H1 (cell line): Measurements from ENCODE around the gene PHACTR1. TPM values are rescaled to one million over a fixed set of nuclear protein-coding genes. Genes with fewer than 3 reads are reported as not detected.

Experiments
- CTCF ChIA-PET: fragments of 300-600 bp; sonication (Branson Sonifier 250); formaldehyde crosslinking; loops from one replicate; lab custom pipeline; 2021; ENCODE audit not compliant: partially characterized antibody; lab: Charles Lee
- POLR2A ChIA-PET: fragments of 300-600 bp; sonication (Branson Sonifier 250); formaldehyde crosslinking; loops from one replicate; lab custom pipeline; 2021; ENCODE audit warnings: inconsistent platforms; ENCODE audit not compliant: partially characterized antibody; lab: Charles Lee
- DNase-seq, 2 experiments: peaks; one replicate each; pipeline versions ENCODE4 v3.0.0 to v3.0.0-alpha.2; 2010 to 2022; ENCODE audit warnings: low spot score in 2 of 2, low read depth in 1 of 2, mixed read lengths in 1 of 2
- FAIRE-seq: peaks from 2 replicates; lab custom pipeline; 2011; peaks lifted over from hg19 to GRCh38; lab: Jason Lieb, UNC
- H2AFZ ChIP-seq: 2 replicates; pipeline ENCODE4 v1.8.1; 2012; ENCODE audit warnings: low read length, inconsistent platforms
- H2AK5ac ChIP-seq: 2 replicates; pipeline ENCODE4 v1.6.1; 2013; ENCODE audit warnings: low read depth, low read length
- H2BK120ac ChIP-seq: replicated peaks from 2 replicates; pipeline ENCODE3; 2013; ENCODE audit warnings: low read depth, low read length, inconsistent platforms
- H2BK12ac ChIP-seq: 2 replicates; pipeline ENCODE4 v1.6.1; 2013; ENCODE audit warnings: low read depth, low read length
- H2BK15ac ChIP-seq: 2 replicates; pipeline ENCODE4 v1.6.1; 2013; ENCODE audit warnings: low read length
- H2BK20ac ChIP-seq: 2 replicates; pipeline ENCODE4 v1.6.1; 2013; ENCODE audit warnings: low read length
- H2BK5ac ChIP-seq: 2 replicates; pipeline ENCODE4 v1.6.1; 2013; ENCODE audit warnings: low read depth, low read length
- H3K14ac ChIP-seq: 2 replicates; pipeline ENCODE4 v1.6.1; 2013; ENCODE audit warnings: inconsistent platforms; ENCODE audit not compliant: insufficient read length
- H3K18ac ChIP-seq: 2 replicates; pipeline ENCODE4 v1.6.1; 2013; ENCODE audit warnings: low read length; ENCODE audit errors: extremely low read depth
- H3K23ac ChIP-seq: 2 replicates; pipeline ENCODE4 v1.6.1; 2013; ENCODE audit warnings: inconsistent platforms; ENCODE audit not compliant: insufficient read length
- H3K23me2 ChIP-seq: 2 replicates; pipeline ENCODE4 v1.6.1; 2013; ENCODE audit warnings: low read depth, low read length
- H3K27ac ChIP-seq: 2 replicates; pipeline ENCODE4 v1.6.1; 2011; ENCODE audit warnings: low read depth, low read length, inconsistent platforms
- H3K27me3 ChIP-seq, 4 experiments: replicated peaks in 1 of 4; 1 replicate in 1 of 4; 2 replicates in 3 of 4; pipeline versions ENCODE4 v1.6.1 to v1.8.1; 2011 to 2013; ENCODE audit warnings: low read length in 3 of 4, mild to moderate bottlenecking in 3 of 4, inconsistent platforms in 2 of 4, mixed read lengths in 2 of 4, moderate library complexity in 1 of 4; ENCODE audit not compliant: control insufficient read depth in 3 of 4, insufficient read depth in 3 of 4; ENCODE audit errors: extremely low read depth in 1 of 4
- H3K36me3 ChIP-seq, 4 experiments: 2 replicates each; pipeline versions ENCODE4 v1.6.1 to v1.8.1; 2011 to 2013; ENCODE audit warnings: mild to moderate bottlenecking in 4 of 4, low read length in 3 of 4, moderate library complexity in 2 of 4, control low read depth in 1 of 4, inconsistent platforms in 1 of 4; ENCODE audit not compliant: insufficient read depth in 4 of 4, control insufficient read depth in 2 of 4
- H3K4ac ChIP-seq: replicated peaks from 2 replicates; pipeline ENCODE3; 2013; ENCODE audit warnings: low read length, low read depth, mixed read lengths, inconsistent platforms; ENCODE audit not compliant: insufficient read length
- H3K4me1 ChIP-seq, 4 experiments: replicated peaks in 1 of 4; 1 replicate in 1 of 4; 2 replicates in 3 of 4; pipeline versions ENCODE4 v1.6.1 to v1.8.1; 2011 to 2013; ENCODE audit warnings: low read length in 3 of 4, inconsistent platforms in 2 of 4, mixed read lengths in 1 of 4; ENCODE audit not compliant: insufficient read depth in 4 of 4, control insufficient read depth in 3 of 4
- H3K4me2 ChIP-seq, 2 experiments: 2 replicates each; pipeline versions ENCODE4 v1.6.1 to v1.8.1; 2011 to 2013; ENCODE audit warnings: low read depth in 2 of 2, low read length in 2 of 2, control low read depth in 1 of 2, inconsistent platforms in 1 of 2, mild to moderate bottlenecking in 1 of 2; ENCODE audit not compliant: insufficient read depth in 1 of 2
- H3K4me3 ChIP-seq, 4 experiments: fragments of 200-600, 300-600 bp in 1 of 4; sonication (generic), shearing (Covaris generic), sonication (Bioruptor Twin) in 1 of 4; 2 replicates each; pipeline versions ENCODE4 v1.5.1 to v1.8.1; 2011 to 2016; ENCODE audit warnings: low read length in 4 of 4, low read depth in 3 of 4, control low read depth in 2 of 4, inconsistent platforms in 2 of 4, mild to moderate bottlenecking in 2 of 4, mixed read lengths in 1 of 4, moderate library complexity in 1 of 4; ENCODE audit not compliant: insufficient read depth in 2 of 4; ENCODE audit errors: extremely low read depth in 1 of 4
- H3K56ac ChIP-seq: replicated peaks from 2 replicates; pipeline ENCODE3; 2013; ENCODE audit warnings: low read depth, mild to moderate bottlenecking, mixed read lengths, low read length, inconsistent platforms; ENCODE audit not compliant: insufficient read length
- H3K79me1 ChIP-seq: 2 replicates; pipeline ENCODE4 v1.6.1; 2013; ENCODE audit warnings: low read depth, low read length, control low read depth
- H3K79me2 ChIP-seq, 2 experiments: 2 replicates each; pipeline versions ENCODE4 v1.6.1 to v1.8.1; 2012 to 2013; ENCODE audit warnings: low read length in 2 of 2, mild to moderate bottlenecking in 2 of 2, inconsistent platforms in 1 of 2; ENCODE audit not compliant: insufficient read depth in 2 of 2, control insufficient read depth in 1 of 2
- H3K9ac ChIP-seq, 4 experiments: replicated peaks in 1 of 4; 1 replicate in 1 of 4; 2 replicates in 3 of 4; pipeline versions ENCODE4 v1.6.1 to v1.8.1; 2011 to 2013; ENCODE audit warnings: low read depth in 3 of 4, low read length in 3 of 4, control low read depth in 2 of 4, mild to moderate bottlenecking in 2 of 4, moderate library complexity in 2 of 4, inconsistent platforms in 1 of 4; ENCODE audit errors: extremely low read depth in 1 of 4
- H3K9me3 ChIP-seq, 2 experiments: 2 replicates each; pipeline versions ENCODE4 v1.6.1 to v1.8.1; 2012 to 2013; ENCODE audit warnings: mild to moderate bottlenecking in 2 of 2, moderate library complexity in 2 of 2, control low read depth in 1 of 2, inconsistent platforms in 1 of 2, low read depth in 1 of 2, low read length in 1 of 2, mixed read lengths in 1 of 2; ENCODE audit not compliant: insufficient read depth in 2 of 2
- H4K20me1 ChIP-seq, 2 experiments: replicated peaks in 1 of 2; 2 replicates each; pipeline versions ENCODE3 to v1.8.1; 2011 to 2013; ENCODE audit warnings: inconsistent platforms in 2 of 2, low read length in 2 of 2, mild to moderate bottlenecking in 1 of 2; ENCODE audit not compliant: insufficient read depth in 2 of 2, control insufficient read depth in 1 of 2
- H4K5ac ChIP-seq: 2 replicates; pipeline ENCODE4 v1.6.1; 2013; ENCODE audit warnings: low read length, low read depth, mixed read lengths, inconsistent platforms; ENCODE audit not compliant: insufficient read length
- H4K8ac ChIP-seq: 2 replicates; pipeline ENCODE4 v1.8.0; 2013; ENCODE audit warnings: mild to moderate bottlenecking, moderate library complexity, low read length, inconsistent platforms; ENCODE audit not compliant: insufficient read depth; ENCODE audit errors: extremely low read depth
- H4K91ac ChIP-seq: replicated peaks from 2 replicates; pipeline ENCODE3; 2013; ENCODE audit warnings: low read length, mixed read lengths, inconsistent platforms; ENCODE audit not compliant: insufficient read length
- ASH2L ChIP-seq: fragments of 200-600, 300-600 bp; sonication (generic); IDR thresholded peaks from one replicate; pipeline ENCODE4 v1.7.1; 2017; ENCODE audit warnings: low read length
- ATF3 ChIP-seq: IDR thresholded peaks from 2 replicates; pipeline ENCODE4 v1.6.1; 2011; ENCODE audit warnings: low read depth, mild to moderate bottlenecking, low read length; ENCODE audit not compliant: insufficient read depth
- CBX8 ChIP-seq: fragments of 300-800, 300-1000 bp; sonication (generic); IDR thresholded peaks from 2 replicates; pipeline ENCODE4 v1.7.1; 2016; ENCODE audit warnings: low read depth, low read length, borderline replicate concordance
- CEBPB ChIP-seq: IDR thresholded peaks from 2 replicates; pipeline ENCODE4 v1.6.1; 2012; ENCODE audit warnings: low read depth, low read length
- CHD1 ChIP-seq: IDR thresholded peaks from 2 replicates; pipeline ENCODE4 v1.6.1; 2012; ENCODE audit warnings: low read depth, low read length, improper control_type of control experiment
- EP300 ChIP-seq, 2 experiments: IDR thresholded peaks; 1 replicate in 1 of 2; 2 replicates in 1 of 2; pipeline ENCODE4 v1.6.1; 2011 to 2012; ENCODE audit warnings: low read depth in 2 of 2, low read length in 2 of 2, mild to moderate bottlenecking in 2 of 2, borderline replicate concordance in 1 of 2, inconsistent platforms in 1 of 2, moderate library complexity in 1 of 2
- EZH2 ChIP-seq: fragments of 200-600 bp; sonication (generic); IDR thresholded peaks from 2 replicates; pipeline ENCODE4 v1.7.1; 2012; ENCODE audit warnings: low read depth, mild to moderate bottlenecking, moderate library complexity, low read length, inconsistent platforms; ENCODE audit not compliant: severe bottlenecking
- FOSL1 ChIP-seq: IDR thresholded peaks from 2 replicates; pipeline ENCODE4 v1.6.1; 2011; ENCODE audit warnings: mild to moderate bottlenecking, low read depth, low read length, moderate library complexity; ENCODE audit not compliant: insufficient read depth
- HDAC6 ChIP-seq: IDR thresholded peaks from one replicate; pipeline ENCODE4 v1.7.1; 2012; ENCODE audit warnings: low read depth, mild to moderate bottlenecking, inconsistent platforms, low read length, moderate library complexity
- PHF8 ChIP-seq: fragments of 200-600 bp; sonication (generic); conservative IDR thresholded peaks from 2 replicates; pipeline ENCODE4 v1.7.1; 2012; ENCODE audit warnings: low read depth, mild to moderate bottlenecking, inconsistent platforms, low read length, moderate library complexity
- RBBP5 ChIP-seq: IDR thresholded peaks from 2 replicates; pipeline ENCODE4 v1.7.1; 2012; ENCODE audit warnings: low read depth, mild to moderate bottlenecking, inconsistent platforms, low read length, moderate library complexity, borderline replicate concordance
- SIX5 ChIP-seq: IDR thresholded peaks from 2 replicates; pipeline ENCODE4 v1.6.1; 2011; ENCODE audit warnings: mild to moderate bottlenecking, low read depth, low read length
- SP2 ChIP-seq: IDR thresholded peaks from 2 replicates; pipeline ENCODE4 v1.6.1; 2012; ENCODE audit warnings: mild to moderate bottlenecking, low read length, inconsistent platforms
- TEAD4 ChIP-seq: IDR thresholded peaks from 2 replicates; pipeline ENCODE4 v1.6.1; 2012; ENCODE audit warnings: low read depth, low read length, inconsistent platforms, mixed read lengths
- YY1 ChIP-seq: IDR thresholded peaks from 2 replicates; pipeline ENCODE4 v1.6.1; 2011; ENCODE audit warnings: low read depth, mild to moderate bottlenecking, low read length
- WGBS, 2 experiments: shearing (Covaris generic) in 1 of 2; methylation state at CpG; one replicate each; pipeline versions ENCODE4 v1.1.6 to v1.1.7; 2013 to 2015; ENCODE audit warnings: low lambda C conversion rate in 2 of 2, mixed read lengths in 2 of 2, inconsistent platforms in 1 of 2, low coverage in 1 of 2, missing lambda C conversion rate in 1 of 2; ENCODE audit not compliant: insufficient replicate concordance in 2 of 2, insufficient coverage in 1 of 2, insufficient read length in 1 of 2; ENCODE audit errors: extremely low coverage in 1 of 2, missing lambda C conversion rate in 1 of 2; 5-methylcytosine and 5-hydroxymethylcytosine counted together
- polyA plus RNA-seq, 7 experiments: library from polyadenylated mRNA; depleted of rRNA in 3 of 7; stranded (reverse) in 5 of 7; unstranded in 2 of 7; fragments of >200 nt in 5 of 7; fragments of 200-250 nt in 2 of 7; gene quantifications; 1 replicate in 5 of 7; 2 replicates in 1 of 7; 4 replicates in 1 of 7; pipeline versions ENCODE4 v1.2.1 to v1.2.3, GENCODE V29; 2011 to 2013; ENCODE audit warnings: missing spikeins in 2 of 7, mixed read lengths in 2 of 7
- total RNA-seq: library from RNA; stranded (reverse); fragmentation: NEBNext Ultra II Directional; extraction: Animal tissue kit (Norgen Biotek cat#: 25700); gene quantifications from 2 replicates; pipeline ENCODE4 v1.2.1, GENCODE V29; 2021

The PHACTR1 gene
- total and polyA plus RNA-seq, 2 of the 8 experiments (the other 6 are each of a cell fraction or from before 2014, with no cell fraction given), result 3.9 to 17.1 TPM

GRCh38 chr6:13180538-13180937 is 464.0 kb downstream of the PHACTR1 start:
- no peaks in the 10 kb centered on the region for H3K79me2 ChIP-seq
- H3K79me1 ChIP-seq, result no peaks in the 10 kb centered on the region
- H3K9me3 ChIP-seq, result no peaks in the 10 kb centered on the region; a peak in 1 of 4 replicates
- H3K18ac ChIP-seq, result no peak overlapping the region
- H3K14ac ChIP-seq, result no peak overlapping the region
- no peak for FAIRE-seq
- no peak overlapping the region for H4K5ac ChIP-seq
- no peak overlapping the region for H4K8ac ChIP-seq
- no peak overlapping the region for H4K91ac ChIP-seq
- H3K56ac ChIP-seq, result no peak overlapping the region
- H3K23ac ChIP-seq, result no peak overlapping the region
- H2BK20ac ChIP-seq, result no peak overlapping the region
- no peak overlapping the region for H2BK15ac ChIP-seq
- CTCF ChIA-PET, result interaction anchor here (1.6 kb wide), 1 partner anchor 14 kb away, joined by 5 read pairs; no protein-coding TSS in a partner anchor
- no peak overlapping the region for H2BK12ac ChIP-seq
- H3K27me3 ChIP-seq, result no peaks in the 10 kb centered on the region
- H2AK5ac ChIP-seq, result no peak overlapping the region
- H3K36me3 ChIP-seq, result no peaks in the 10 kb centered on the region
- no peak overlapping the region for H3K4ac ChIP-seq
- H2BK120ac ChIP-seq, result no peak overlapping the region
- POLR2A ChIA-PET, result no interaction called here
- H3K27ac ChIP-seq, result no peak overlapping the region
- H3K4me1 ChIP-seq, result peaks cover 0 to 3% (median 3%) of the 10 kb centered on the region in 4 experiments; a peak in 4 of 7 replicates
- H2BK5ac ChIP-seq, result no peak overlapping the region
- H3K4me2 ChIP-seq, result no peak overlapping the region
- no peak overlapping the region for H2AFZ ChIP-seq
- H3K9ac ChIP-seq, result no peak overlapping the region
- H3K23me2 ChIP-seq, result no peaks in the 10 kb centered on the region
- H3K4me3 ChIP-seq, result no peak overlapping the region
- H4K20me1 ChIP-seq, result no peaks in the 10 kb centered on the region
- WGBS, 2 experiments, result 90% methylated on average over 7 of the region's 7 CpGs; no CpG with 5 or more reads in 1 of the 2 experiments
- DNase-seq, result no peak
- no peak for TF ChIP-seq ATF3
- no peak for TF ChIP-seq EP300 (IDR thresholded peaks at IDR 0.05; ENCODE audit: borderline replicate concordance in 1 of 2, low read depth in 2 of 2, low read length in 2 of 2)
- no peak for TF ChIP-seq FOSL1
- TF ChIP-seq ASH2L, result no peak
- no peak for TF ChIP-seq RBBP5
- TF ChIP-seq PHF8, result no peak
- TF ChIP-seq TEAD4, result no peak
- TF ChIP-seq SP2, result no peak
- TF ChIP-seq EZH2, result no peak
- no peak for TF ChIP-seq CEBPB
- no peak for TF ChIP-seq CHD1
- no peak for TF ChIP-seq HDAC6
- no peak for TF ChIP-seq YY1
- no peak for TF ChIP-seq CBX8
- no peak for TF ChIP-seq SIX5
